GM18517 (cell line): ENCODE data around the gene RAB15.
A peak's percentile ranks its signal among the peaks of the same experiment; 100 is the strongest.

Experiments used
- ATAC-seq: cut with Tn5 transposase; IDR thresholded peaks from one replicate; pipeline ENCODE4 v1.9.1; 2021; ENCODE audit warnings: mild to moderate bottlenecking, moderate library complexity; ENCODE audit not compliant: unreplicated experiment

The RAB15 gene

DNA sequence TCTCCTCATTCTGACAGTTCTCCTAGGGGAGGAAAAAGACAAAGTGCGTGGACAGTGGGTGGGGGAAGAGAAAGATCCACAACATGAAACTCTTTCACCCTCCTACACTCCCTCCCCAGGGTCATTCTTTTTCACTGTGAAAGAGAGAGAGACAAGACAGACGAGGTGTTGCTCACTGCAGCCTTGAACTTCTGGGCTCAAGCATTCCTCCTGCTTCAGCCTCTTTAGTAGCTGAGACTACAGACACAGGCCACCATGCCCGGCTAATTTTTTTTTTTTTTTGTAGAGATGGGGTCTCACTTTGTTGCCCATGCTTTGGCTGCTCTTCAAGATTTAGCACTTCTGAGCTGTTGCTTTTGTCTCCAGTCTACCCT is 32.3 kb downstream of the RAB15 start:
- no peak for ATAC-seq

DNA sequence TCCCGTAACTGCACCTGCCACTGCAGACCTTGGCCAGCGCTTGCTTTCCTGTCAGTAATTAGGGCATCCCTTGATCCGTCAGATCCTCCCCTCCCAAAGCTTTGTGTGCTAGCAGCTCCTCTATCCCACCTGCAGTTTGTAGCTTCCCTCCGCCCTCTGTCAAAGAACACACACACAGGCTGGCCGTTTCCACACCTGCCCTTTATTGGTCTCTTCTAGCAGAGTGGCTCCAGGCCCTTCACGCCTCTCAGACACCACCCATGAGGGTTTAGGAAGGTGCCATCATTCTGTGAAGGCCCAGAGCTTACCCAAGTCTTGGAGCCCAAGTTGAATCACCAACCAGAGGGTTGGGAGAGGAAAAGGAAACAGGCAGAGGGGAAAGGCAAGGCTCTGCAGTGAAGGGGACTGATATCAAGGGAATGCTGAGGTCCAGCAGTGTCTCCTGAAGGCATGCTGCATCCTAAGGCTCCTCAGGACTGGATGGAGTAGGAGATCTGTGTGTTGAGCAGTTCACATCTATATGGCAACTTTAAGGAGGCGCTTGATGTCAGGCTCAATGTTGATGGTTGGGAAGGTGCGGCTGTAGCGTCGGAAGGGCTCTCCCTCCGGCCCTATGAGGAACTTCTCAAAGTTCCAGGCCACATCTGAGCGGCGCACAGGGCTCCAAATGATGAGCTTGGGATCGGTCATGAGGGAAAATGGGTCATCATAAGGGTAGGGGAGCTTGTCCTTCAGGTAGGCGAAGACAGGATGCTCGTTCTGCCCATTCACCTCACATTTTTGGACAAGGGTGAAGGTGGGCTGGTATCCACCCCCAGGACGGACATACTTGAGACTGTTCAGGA is 32.9 kb downstream of the RAB15 start:
- no peak for ATAC-seq

DNA sequence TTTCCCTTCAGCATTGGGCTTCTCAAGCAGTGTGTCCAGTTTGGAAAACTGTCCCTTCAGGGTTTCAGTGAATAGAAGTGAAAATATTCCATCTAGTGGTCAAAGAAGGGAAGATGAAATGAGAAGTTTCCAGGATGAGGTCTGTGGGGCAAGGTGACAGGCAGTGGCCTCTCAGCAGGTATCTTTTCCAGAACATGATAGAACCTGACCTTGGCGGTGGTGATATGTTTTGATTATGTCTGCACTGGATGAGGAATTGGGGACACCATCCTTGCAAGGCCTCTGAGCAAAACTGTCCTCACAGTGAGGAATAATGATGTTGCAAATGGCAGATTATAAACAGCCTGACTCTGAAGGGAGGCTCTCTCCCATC is 34.3 kb downstream of the RAB15 start:
- no peak for ATAC-seq

DNA sequence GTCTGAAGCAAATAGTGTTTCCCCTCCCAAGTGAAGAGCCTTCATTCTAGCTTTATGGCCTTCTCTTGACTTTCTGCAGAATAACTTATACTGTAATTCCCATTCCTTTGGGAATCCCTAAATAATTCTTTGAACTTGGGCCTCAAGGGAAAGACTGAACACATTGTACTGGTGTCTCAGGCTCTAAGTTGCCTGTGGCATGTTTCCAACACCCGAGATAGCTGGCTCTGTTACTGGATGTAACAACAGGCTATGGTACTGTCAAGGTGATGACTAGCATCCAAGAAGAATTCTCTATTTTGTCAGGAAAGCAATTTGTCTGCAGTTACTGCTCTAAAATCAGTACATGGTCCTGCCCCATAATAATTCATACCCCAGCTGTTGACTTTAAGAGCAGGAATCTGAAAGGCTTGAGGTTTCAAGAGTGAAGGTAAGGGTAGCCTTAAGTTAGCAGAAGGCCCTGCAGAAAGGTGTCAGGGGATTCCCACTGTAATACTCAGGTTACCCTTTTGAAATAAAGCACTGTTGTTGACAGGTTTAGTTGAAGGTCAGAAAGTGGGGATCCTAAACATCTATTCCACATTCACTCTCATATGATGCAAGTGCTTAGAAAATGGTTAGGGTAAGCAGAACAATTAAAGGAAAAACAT is 34.8 kb downstream of the RAB15 start:
- ATAC-seq, result no peak

DNA sequence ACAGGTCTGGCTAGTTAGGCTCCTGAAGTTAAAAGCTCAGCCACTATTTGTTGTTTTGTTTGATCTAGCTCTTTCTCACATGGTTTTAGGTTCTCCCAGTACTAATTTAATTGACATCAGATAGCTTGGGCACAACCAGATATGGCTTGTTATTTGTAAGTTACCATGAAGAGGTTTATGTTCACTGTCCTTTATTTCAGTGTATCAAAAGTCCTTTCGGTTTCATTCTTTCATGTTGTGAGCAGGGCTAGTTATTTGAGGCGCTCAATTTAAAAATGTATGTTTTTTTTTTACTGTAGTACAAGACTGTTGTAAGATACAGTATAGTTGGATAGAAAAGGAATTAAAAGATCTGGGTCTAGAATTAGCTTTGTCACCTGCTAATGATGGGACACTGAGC is 36.6 kb downstream of the RAB15 start:
- ATAC-seq, result no peak

DNA sequence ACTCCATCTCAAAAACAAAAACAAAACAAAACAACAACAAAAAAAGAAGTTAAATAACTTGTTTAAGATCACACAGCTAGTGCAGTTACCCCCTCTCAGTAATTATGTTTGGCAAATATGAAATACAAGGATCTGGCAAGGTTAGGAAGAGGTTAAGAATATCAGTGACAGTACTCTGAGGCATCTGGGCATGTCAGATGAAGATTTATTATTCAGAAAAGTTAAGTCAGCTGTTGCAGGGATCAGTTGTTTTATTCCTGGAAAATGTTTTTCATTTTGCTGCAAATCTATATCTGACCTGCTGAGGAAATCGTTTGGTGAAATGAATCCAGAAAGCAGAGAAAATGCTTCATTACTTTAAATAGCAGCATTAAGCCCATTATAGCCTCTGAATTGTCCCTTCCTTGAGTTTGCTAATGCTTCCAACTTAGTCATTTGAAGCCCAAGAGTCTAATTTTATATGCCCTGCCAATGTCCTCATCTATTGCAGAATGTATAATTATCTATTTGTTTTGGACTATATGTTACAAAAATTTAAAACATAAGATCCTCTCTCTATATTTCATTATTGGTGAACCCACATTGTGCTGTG is 37.7 kb downstream of the RAB15 start:
- no peak for ATAC-seq

DNA sequence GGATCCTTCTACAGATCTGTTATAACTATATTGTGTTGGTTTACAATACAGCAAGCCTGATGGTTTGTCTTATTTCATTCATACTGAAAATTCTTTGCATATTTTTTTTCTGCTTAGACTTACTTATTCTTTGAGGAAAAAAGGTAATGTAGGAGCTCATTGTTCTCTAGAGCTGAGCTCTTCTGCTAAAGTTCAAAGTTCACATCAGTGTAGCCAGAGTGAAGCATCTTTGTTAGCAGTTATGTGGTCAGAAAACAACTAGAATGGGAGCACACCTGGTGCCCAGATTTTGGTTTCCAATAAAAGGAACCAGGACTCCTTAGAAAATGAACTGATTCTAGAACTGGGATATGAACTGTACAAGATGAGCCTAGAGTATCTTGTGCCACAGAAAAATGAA is 39.9 kb downstream of the RAB15 start:
- ATAC-seq, result no peak

DNA sequence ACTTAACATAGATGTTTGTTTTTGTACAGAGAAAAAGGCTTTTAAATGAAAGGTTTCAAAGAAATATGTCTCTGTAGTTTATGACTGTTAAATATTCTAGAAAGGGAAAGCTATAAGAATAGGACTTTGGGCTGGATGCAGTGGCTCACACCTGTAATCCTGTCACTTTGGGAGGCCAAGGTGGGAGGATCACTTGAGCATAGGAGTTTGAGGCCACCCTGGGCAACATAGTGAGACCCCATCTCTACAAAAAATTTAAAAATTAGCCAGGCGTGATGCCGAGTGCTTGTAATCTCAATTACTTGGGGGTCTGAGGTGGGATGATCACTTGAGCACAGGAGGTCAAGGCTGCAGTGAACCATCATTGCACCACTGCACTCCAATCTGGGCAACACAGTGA is 41.0 kb downstream of the RAB15 start:
- ATAC-seq, result no peak

DNA sequence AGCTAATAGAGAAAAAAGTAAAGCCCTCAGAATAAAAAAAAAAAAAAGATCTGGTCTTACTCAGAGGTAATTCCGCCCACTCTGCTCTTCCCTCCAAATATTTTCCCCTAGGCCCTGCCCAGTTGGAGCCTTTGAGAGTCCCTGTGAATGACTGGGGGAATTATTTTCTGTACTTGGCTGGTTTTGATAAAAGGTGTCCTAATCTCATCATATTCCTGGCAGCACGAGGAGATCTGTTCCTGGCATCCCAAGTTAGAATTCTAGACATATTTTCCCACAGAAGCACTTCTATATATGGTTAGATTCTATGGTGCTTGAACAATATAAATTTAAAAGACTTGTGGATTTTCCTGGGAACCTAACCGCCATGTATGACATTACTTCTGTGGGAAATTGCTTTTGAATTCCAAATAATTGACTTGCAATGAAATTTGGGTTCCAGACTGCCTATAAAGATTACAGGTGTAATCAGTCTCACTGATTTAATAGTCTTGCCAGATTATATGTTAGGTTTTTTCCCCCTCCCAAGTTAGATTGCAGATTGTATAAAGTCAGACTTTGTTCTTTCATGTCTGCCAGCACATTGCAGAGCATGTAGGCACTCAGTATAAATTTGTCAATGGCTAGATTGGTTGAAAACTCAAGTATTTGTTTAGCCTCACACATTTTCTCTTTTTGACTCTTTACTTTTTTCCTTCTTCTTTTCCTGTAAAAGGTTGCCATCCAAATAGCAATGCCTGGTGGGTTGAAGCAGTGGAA is 41.9 kb downstream of the RAB15 start:
- no peak for ATAC-seq

DNA sequence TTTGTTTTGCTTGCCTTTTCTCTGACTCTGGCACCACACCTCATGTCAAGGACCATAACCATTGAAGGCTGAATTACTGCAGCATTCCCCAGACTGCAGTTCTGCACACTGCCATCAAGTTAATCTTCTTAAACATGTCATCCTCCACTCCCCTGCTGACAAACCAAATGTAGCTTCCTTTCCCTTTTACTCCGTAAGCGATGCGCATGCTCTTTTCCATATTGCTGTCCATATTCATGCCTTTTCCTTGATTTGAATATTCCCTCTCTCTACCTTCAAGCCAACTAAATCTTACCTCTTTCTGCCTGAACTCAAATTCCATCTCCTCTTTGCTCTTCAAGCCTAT is 43.1 kb downstream of the RAB15 start:
- no peak for ATAC-seq

DNA sequence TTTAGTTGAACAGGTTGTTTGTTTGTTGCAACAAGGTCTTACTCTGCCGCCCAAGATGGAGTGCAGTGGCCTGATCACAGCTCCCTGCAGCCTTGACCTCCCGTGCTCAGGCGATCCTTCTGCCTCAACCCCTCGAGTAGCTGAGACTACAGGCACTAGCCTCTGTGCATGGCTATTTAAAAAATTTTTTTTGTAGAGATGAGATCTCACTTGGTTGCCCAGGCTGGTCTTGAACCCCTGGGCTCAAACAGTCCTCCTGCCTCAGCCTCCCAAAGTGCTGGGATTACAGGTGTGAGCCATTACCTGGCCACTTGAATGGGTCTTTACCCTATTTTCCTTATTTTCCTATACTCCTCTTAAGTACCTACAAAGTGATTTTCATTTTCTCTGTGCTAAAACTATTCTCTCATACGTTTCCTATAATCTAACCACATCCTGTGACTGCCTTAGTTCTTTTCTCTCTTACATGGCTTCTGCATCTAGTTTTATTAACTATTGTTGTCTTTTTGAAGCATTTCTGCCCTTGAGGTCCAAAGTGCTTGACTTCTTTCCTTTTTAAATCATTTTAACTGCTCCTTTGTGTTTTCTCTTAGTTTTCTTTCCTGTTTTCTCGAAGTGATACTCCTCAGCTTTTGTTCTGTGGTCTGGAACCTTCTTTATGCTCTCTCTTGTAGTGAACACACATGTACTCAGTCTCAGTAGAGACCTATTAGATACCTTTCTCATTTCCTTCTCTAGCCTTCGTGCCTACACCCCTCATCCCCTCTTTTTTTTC is 43.7 kb downstream of the RAB15 start:
- peak; percentile 66 for ATAC-seq

DNA sequence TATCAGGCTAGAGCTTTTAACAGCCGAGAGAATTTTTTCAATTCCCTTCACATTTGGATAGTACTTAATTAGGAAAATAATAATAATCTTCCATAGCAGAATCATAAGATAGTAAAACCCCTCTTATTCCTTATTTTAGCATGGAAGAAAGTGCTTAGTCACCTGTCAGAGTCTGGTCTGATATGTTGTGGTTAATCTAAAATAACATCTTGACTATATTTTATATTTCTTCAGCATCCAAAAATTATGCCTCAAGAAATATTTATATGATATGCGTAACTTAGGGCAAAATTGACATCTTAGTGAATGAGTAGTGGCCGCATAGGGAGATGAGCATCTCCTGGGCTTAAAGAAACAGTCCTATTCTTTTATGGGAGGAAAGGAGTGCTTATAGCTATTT is 45.1 kb downstream of the RAB15 start:
- no peak for ATAC-seq

DNA sequence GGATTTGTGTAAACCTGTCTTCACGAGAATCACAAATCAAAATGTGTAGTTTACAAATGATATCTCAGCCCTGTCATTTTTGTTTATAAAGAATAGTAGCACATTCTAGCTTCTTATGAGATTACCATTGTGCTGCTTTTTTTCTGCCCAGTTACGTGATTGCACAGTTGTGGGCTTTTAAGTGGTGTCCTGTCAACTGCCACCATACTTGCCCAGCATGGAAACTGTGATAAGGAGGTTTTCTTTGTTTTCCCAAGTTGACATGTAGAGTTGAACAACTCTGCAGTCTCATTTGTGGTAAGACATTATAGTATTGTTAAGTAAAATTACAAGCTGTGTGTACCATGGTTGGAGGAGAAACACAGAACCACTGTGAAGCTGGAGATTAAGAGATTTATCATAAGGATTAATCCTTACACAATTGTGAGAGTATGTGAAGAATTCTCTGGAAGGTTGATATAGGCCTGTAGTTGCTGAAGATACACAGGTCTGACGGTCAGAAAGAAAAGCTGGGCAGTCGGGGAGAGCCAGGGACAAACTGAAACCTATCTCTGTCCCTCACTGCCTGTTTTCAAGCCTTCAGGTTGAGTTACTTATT is 45.6 kb downstream of the RAB15 start:
- ATAC-seq, result no peak

DNA sequence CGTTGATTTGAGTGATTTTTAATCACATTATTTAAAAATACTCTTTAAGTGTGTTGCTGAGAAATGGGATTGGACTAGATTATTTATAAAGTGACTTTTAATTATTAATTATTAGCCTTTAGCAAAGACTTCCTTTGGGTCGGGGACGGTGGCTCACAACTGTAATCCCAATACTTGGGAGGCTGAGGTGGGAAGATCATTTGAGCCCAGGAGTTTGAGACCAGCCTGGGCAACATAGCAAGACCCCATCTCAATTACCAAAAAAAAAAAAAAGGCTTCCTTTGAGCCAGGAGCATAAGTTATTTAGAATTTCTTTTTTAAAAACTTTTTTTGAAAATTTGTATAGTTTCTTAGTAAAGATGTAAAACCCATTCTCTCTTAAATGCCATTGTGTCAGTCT is 49.1 kb downstream of the RAB15 start:
- ATAC-seq, result no peak

DNA sequence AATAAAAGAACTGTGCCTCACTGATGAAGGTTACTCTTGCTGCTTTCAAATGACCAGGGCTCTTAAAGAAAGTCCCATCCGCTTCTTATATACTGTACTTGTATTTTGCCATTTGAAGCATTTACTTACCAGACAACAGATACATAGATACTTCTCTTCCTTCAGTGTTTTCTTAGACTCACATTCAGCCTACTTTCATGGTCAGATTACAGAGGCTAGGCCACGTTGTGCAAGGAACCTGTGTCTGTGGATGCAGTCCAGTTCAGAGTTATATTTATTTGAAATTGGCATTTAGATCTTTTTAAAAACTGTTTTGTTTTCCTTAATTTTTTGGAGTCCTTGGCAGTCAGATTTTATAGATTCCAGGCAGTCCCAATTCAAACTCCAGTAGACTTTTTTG is 51.7 kb downstream of the RAB15 start:
- no peak for ATAC-seq

DNA sequence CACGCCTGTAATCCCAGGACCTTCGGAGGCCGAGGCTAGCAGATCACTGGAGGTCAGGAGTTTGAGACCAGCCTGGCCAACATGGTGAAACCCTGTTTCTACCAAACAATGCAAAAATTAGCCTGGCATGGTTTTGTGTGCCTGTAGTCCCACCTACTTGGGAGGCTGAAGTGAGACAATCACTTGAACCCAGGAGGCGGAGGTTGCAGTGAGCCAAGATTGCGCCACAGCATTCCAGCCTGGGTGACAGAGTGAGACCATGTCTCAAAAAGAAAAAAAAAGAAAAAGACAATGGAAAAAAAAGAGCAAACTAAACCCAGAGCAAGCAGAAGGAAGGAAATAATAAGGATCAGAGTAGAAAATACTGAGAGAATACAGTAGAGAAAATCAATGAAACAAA is 52.5 kb downstream of the RAB15 start:
- no peak for ATAC-seq

DNA sequence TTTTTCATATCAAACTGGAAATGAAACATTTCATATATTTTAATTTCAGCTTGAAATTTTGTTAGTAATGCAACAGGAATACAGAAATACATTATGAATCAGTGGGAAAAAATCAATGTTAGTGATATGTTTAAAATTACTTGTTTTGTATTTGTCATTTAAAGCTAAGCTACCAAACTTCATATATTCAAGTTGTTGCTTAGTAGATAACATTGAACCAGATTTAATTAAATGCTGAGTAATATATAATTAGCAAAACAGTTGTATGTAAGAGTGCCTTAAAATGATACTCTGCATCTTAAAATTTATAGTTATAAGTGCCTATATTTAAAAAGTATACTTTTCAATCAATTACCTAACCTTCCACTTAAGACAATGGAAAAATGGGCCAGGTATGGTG is 52.9 kb downstream of the RAB15 start:
- no peak for ATAC-seq

DNA sequence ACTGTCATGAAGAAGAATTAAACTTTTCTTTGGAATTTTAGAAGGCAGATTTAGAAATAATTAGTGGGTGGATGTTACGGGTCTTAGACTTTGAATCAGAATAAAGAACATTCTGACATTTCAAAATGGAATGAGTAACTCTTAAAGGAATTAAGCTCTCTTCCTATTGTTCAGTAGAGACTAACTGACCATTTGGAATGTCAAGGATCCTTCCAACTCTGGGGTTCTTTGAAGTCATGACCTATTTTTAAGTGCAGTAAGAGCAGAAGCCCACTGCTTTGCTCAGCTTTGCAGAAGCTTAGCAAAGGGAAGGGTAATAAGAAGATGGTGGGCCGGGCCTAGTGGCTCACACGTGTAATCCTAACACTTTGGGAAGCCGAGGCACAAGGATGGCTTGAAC is 53.9 kb downstream of the RAB15 start:
- ATAC-seq, result no peak

DNA sequence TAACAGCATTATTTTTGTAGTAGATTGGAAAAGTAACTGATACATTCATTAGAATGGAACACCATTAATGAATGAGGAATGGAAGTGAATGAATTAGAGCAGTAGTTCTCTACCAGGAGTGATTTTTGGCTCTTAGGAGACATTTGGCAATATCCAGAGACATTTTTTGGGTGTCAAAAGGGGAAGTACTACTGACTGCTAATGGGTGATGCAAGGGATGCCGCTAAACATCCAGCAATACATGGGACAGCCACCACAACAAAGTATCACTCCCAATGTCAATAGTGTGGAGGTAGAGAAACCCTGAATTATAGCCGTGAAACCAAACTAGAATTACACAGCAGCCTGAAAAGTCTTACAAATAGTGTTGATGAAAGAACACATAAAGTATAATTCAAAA is 56.3 kb downstream of the RAB15 start:
- ATAC-seq, result no peak

DNA sequence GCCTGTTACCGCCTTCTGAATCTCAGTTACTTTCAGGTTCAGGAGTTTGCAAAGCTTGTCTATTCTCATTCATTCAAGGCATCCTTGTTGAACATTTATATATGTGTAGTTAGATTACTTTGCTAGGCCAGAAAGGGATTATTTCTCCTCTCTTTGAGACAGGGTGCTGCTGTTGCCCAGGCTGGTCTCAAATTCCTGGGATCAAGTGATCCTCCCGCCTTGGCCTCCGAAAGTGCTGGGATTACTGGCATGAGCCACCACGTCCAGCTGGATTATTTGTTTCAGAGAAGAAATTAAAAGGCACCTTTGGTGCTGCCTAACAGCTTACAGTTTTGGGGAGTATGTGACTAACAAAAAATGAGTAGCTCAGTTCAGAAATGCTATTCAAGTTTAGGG is 57.1 kb downstream of the RAB15 start:
- no peak for ATAC-seq
